OCI-LY7 (cell line): ENCODE data around the gene KISS1R. TPM values are rescaled to one million over a fixed set of nuclear protein-coding genes. Genes with fewer than 3 reads are reported as not detected.

Experiments used
- BruUV-seq: library from RNA; stranded (reverse); fragments of 400-500 nt; replicated peaks from 2 replicates; lab custom pipeline; 2021; lab: Mats Ljungman, UMichigan
- CTCF ChIA-PET: fragments of 300-600 bp; sonication (Branson Sonifier 250); formaldehyde crosslinking; loops from one replicate; lab custom pipeline; 2022; ENCODE audit warnings: antibody characterized with exemption; ENCODE audit not compliant: unreplicated experiment; lab: Charles Lee
- POLR2A ChIA-PET: fragments of 300-600 bp; sonication (Branson Sonifier 250); formaldehyde crosslinking; loops from one replicate; lab custom pipeline; 2022; ENCODE audit warnings: antibody characterized with exemption; lab: Charles Lee
- DNase-seq: peaks from one replicate; pipeline ENCODE4 v3.0.0-alpha.2; 2015; ENCODE audit warnings: low spot score
- H2AFZ ChIP-seq: fragments of 200-600 bp; sonication (generic), shearing (Covaris generic); 2 replicates; pipeline ENCODE4 v1.6.1; 2014; ENCODE audit warnings: mild to moderate bottlenecking, antibody characterized with exemption, low read length, moderate library complexity
- H3K27ac ChIP-seq: fragments of 200-600 bp; sonication (generic); 2 replicates; pipeline ENCODE4 v1.5.1; 2014; ENCODE audit warnings: mixed run types, low read depth, mild to moderate bottlenecking, moderate library complexity, low read length, inconsistent platforms; ENCODE audit not compliant: poor library complexity, severe bottlenecking
- H3K36me3 ChIP-seq: fragments of 200-600 bp; sonication (generic); 2 replicates; pipeline ENCODE4 v1.6.1; 2014; ENCODE audit warnings: mild to moderate bottlenecking, antibody characterized with exemption, low read length, moderate library complexity, mixed read lengths; ENCODE audit not compliant: insufficient read depth
- H3K4me1 ChIP-seq: fragments of 200-600 bp; sonication (generic); 2 replicates; pipeline ENCODE4 v1.5.1; 2014; ENCODE audit warnings: mild to moderate bottlenecking, low read length; ENCODE audit not compliant: insufficient read depth, poor library complexity, severe bottlenecking
- H3K4me2 ChIP-seq: fragments of 200-600 bp; sonication (generic); 2 replicates; pipeline ENCODE4 v1.6.1; 2014; ENCODE audit warnings: mild to moderate bottlenecking, low read length
- H3K4me3 ChIP-seq: fragments of 200-600 bp; sonication (generic); 2 replicates; pipeline ENCODE4 v1.5.1; 2014; ENCODE audit warnings: mild to moderate bottlenecking, low read depth, low read length; ENCODE audit not compliant: poor library complexity, severe bottlenecking
- H3K79me2 ChIP-seq: fragments of 200-600 bp; sonication (generic); 2 replicates; pipeline ENCODE4 v1.6.1; 2016; ENCODE audit warnings: low read depth, mild to moderate bottlenecking, low read length, moderate library complexity, mixed read lengths; ENCODE audit not compliant: insufficient read depth
- H3K9me2 ChIP-seq: fragments of 200-600 bp; sonication (generic); 2 replicates; pipeline ENCODE4 v1.6.1; 2016; ENCODE audit warnings: mild to moderate bottlenecking, low read length, mixed read lengths; ENCODE audit not compliant: insufficient read depth
- H3K9me3 ChIP-seq: fragments of 200-600 bp; sonication (generic); 2 replicates; pipeline ENCODE4 v1.6.1; 2014; ENCODE audit warnings: mild to moderate bottlenecking, mixed run types, low read length, mixed read lengths
- H4K20me1 ChIP-seq: fragments of 200-600 bp; sonication (generic); 2 replicates; pipeline ENCODE4 v1.6.1; 2014; ENCODE audit warnings: mild to moderate bottlenecking, antibody characterized with exemption, low read length, moderate library complexity, mixed read lengths; ENCODE audit not compliant: insufficient read depth
- CTCF ChIP-seq: fragments of 200-600 bp; sonication (generic); conservative IDR thresholded peaks from 2 replicates; pipeline ENCODE4 v1.5.1; 2014; ENCODE audit warnings: mild to moderate bottlenecking, antibody characterized with exemption, low read length, moderate library complexity, mixed read lengths
- EZH2phosphoT487 ChIP-seq: fragments of 200-600 bp; sonication (generic); IDR thresholded peaks from 2 replicates; pipeline ENCODE4 v1.6.1; 2018; ENCODE audit warnings: low read depth, borderline replicate concordance, mild to moderate bottlenecking, mixed run types, antibody characterized with exemption, low read length, moderate library complexity, mixed read lengths
- intact Hi-C: fragments of 100-400 bp; cut with micrococcal nuclease; formaldehyde crosslinking; loops from one replicate; pipeline ENCODE4 v1.10.0; 2022; ENCODE audit not compliant: unreplicated experiment
- total RNA-seq, 2 experiments: library from RNA; depleted of rRNA in 1 of 2; stranded (reverse); fragments of >200 nt in 1 of 2; shearing (Covaris generic) in 1 of 2; gene quantifications; 2 replicates each; pipeline ENCODE4 v1.2.3, GENCODE V29; 2014 to 2022

KISS1R gene
- total RNA-seq, 2 experiments from 2014 or later, result not detected

GRCh38 chr19:870963-871401 is 46.2 kb upstream of the KISS1R start:
- TF ChIP-seq CTCF (no peak), EZH2phosphoT487 (no peak)
- no peak overlapping the region for H2AFZ ChIP-seq
- no peak for DNase-seq
- POLR2A ChIA-PET, result no interaction called here
- H3K36me3 ChIP-seq, result peaks cover 31% of the 10 kb centered on the region; the same call in 1 of the 2 replicates
- H4K20me1 ChIP-seq, result no peaks in the 10 kb centered on the region
- H3K9me2 ChIP-seq, result no peaks in the 10 kb centered on the region
- no peak overlapping the region for H3K4me2 ChIP-seq
- CTCF ChIA-PET, result no interaction called here
- no TSS peak for BruUV-seq
- no peak overlapping the region for H3K4me3 ChIP-seq
- intact Hi-C loops, result no loop called here
- no peaks in the 10 kb centered on the region for H3K9me3 ChIP-seq
- no peak overlapping the region for H3K27ac ChIP-seq
- H3K4me1 ChIP-seq, result peaks cover 9% of the 10 kb centered on the region
- no peaks in the 10 kb centered on the region for H3K79me2 ChIP-seq

GRCh38 chr19:871446-872265 is 45.5 kb upstream of the KISS1R start:
- Histone ChIP-seq H3K79me2 (no peaks in the 10 kb centered on the region), H3K27ac (peak overlapping the region; percentile 63), H3K4me3 (peak overlapping the region; percentile 47), H4K20me1 (no peaks in the 10 kb centered on the region), H3K4me1 (peaks cover 9% of the 10 kb centered on the region), H3K9me3 (no peaks in the 10 kb centered on the region), H3K4me2 (peak overlapping the region; percentile 56), H3K36me3 (peaks cover 31% of the 10 kb centered on the region; the same call in 1 of the 2 replicates), H2AFZ (no peak overlapping the region), H3K9me2 (no peaks in the 10 kb centered on the region)
- no peak for TF ChIP-seq EZH2phosphoT487
- no peak for TF ChIP-seq CTCF
- BruUV-seq, result no TSS peak
- intact Hi-C loops, result loop anchor here (2.0 kb wide), 1 partner anchor 21 kb away; the partner anchor contains the start of genes MED16 and RNU6-9
- ChIA-PET POLR2A (no interaction called here), CTCF (no interaction called here)
- no peak for DNase-seq
